GM12878 (cell line): Measurements from ENCODE around the gene IDI2. TPM values are rescaled to one million over a fixed set of nuclear protein-coding genes. Genes with fewer than 3 reads are reported as not detected.

ENCODE experiments used
- ATAC-seq: fragments of 200-7000 bp; cut with Tn5 transposase; 3 replicates; pipeline ENCODE4 v1.9.1; 2020; ENCODE audit warnings: mild to moderate bottlenecking, moderate library complexity
- BruUV-seq: library from RNA; stranded (reverse); fragments of 400-500 nt; replicated peaks from 2 replicates; lab custom pipeline; 2021; lab: Mats Ljungman, UMichigan
- CTCF ChIA-PET: fragments of 300-600 bp; sonication (Branson Sonifier 250); formaldehyde crosslinking; extraction: SDS; loops from one replicate; lab custom pipeline; 2021; ENCODE audit warnings: inconsistent platforms; lab: Yijun Ruan, JAX
- POLR2A ChIA-PET: fragments of 350-600 bp; formaldehyde crosslinking; extraction: SDS; loops from one replicate; lab custom pipeline; 2021; ENCODE audit warnings: inconsistent platforms; lab: Charles Lee
- RAD21 ChIA-PET: fragments of 300-600 bp; sonication (Branson Sonifier 250); formaldehyde crosslinking; loops from one replicate; lab custom pipeline; 2023; ENCODE audit warnings: antibody characterized with exemption; ENCODE audit not compliant: unreplicated experiment; lab: Charles Lee
- SMC1A ChIA-PET: fragments of 300-600 bp; sonication (Branson Sonifier 250); formaldehyde crosslinking; loops from one replicate; lab custom pipeline; 2023; ENCODE audit not compliant: unreplicated experiment, uncharacterized antibody; lab: Charles Lee
- DNase-seq: peaks from one replicate; pipeline ENCODE4 v3.0.0-alpha.2; 2011; ENCODE audit warnings: low read depth, low spot score
- FAIRE-seq: peaks from 3 replicates; lab custom pipeline; 2011; peaks lifted over from hg19 to GRCh38; lab: Jason Lieb, UNC
- H2AFZ ChIP-seq: 2 replicates; pipeline ENCODE4 v1.6.0; 2011; ENCODE audit warnings: low read depth, low read length, control low read depth; ENCODE audit not compliant: control insufficient read depth
- H3K27ac ChIP-seq: 2 replicates; pipeline ENCODE4 v1.5.1; 2011; ENCODE audit warnings: control low read depth; ENCODE audit not compliant: control insufficient read depth, insufficient read depth
- H3K27me3 ChIP-seq, 2 experiments: replicated peaks in 1 of 2; 2 replicates each; pipeline versions ENCODE4 v1.6.0 to v1.6.1; 2011; ENCODE audit warnings: low read length in 1 of 2; ENCODE audit not compliant: control insufficient read depth in 2 of 2, insufficient read depth in 2 of 2
- H3K36me3 ChIP-seq, 2 experiments: 2 replicates each; pipeline ENCODE4 v1.5.1; 2011; ENCODE audit warnings: low read length in 1 of 2; ENCODE audit not compliant: control insufficient read depth in 2 of 2, insufficient read depth in 2 of 2
- H3K4me1 ChIP-seq: 2 replicates; pipeline ENCODE4 v1.6.1; 2011; ENCODE audit warnings: mild to moderate bottlenecking, low read length, moderate library complexity, mixed read lengths; ENCODE audit not compliant: control insufficient read depth, insufficient read depth
- H3K4me2 ChIP-seq: 2 replicates; pipeline ENCODE4 v1.6.0; 2011; ENCODE audit warnings: control low read depth; ENCODE audit not compliant: control insufficient read depth, insufficient read depth
- H3K4me3 ChIP-seq: fragments of 200-600 bp; sonication (generic); 2 replicates; pipeline ENCODE4 v1.5.1; 2016
- H3K79me2 ChIP-seq: 2 replicates; pipeline ENCODE4 v1.6.0; 2011; ENCODE audit warnings: low read length; ENCODE audit not compliant: control insufficient read depth, insufficient read depth
- H3K9ac ChIP-seq: 2 replicates; pipeline ENCODE4 v1.8.0; 2011; ENCODE audit warnings: low read length, control low read depth, mixed read lengths; ENCODE audit not compliant: control insufficient read depth, insufficient read depth
- H3K9me3 ChIP-seq: replicated peaks from 3 replicates; pipeline ENCODE4 v1.5.1; 2011; ENCODE audit warnings: mild to moderate bottlenecking, low read length; ENCODE audit not compliant: control insufficient read depth, insufficient read depth
- H4K20me1 ChIP-seq: 2 replicates; pipeline ENCODE4 v1.6.0; 2011; ENCODE audit not compliant: control insufficient read depth, insufficient read depth
- ATF7 ChIP-seq: fragments of 450-650 bp; IDR thresholded peaks from 2 replicates; pipeline ENCODE4 v1.6.1; 2016; ENCODE audit warnings: low read depth, mild to moderate bottlenecking
- CREM ChIP-seq: IDR thresholded peaks from 2 replicates; pipeline ENCODE4 v1.6.1; 2014; ENCODE audit warnings: antibody characterized with exemption, low read depth
- EGR1 ChIP-seq, 2 experiments: IDR thresholded peaks; 1 replicate in 1 of 2; 2 replicates in 1 of 2; pipeline ENCODE4 v1.6.1; 2011 to 2012; ENCODE audit warnings: low read depth in 2 of 2, low read length in 2 of 2, borderline replicate concordance in 1 of 2, mild to moderate bottlenecking in 1 of 2, moderate library complexity in 1 of 2
- LARP7 ChIP-seq: fragments of 450-650 bp; IDR thresholded peaks from 2 replicates; pipeline ENCODE4 v1.6.1; 2017; ENCODE audit warnings: mild to moderate bottlenecking
- MLLT1 ChIP-seq: fragments of 450-650 bp; IDR thresholded peaks from 2 replicates; pipeline ENCODE4 v1.6.1; 2016; ENCODE audit warnings: mild to moderate bottlenecking
- NKRF ChIP-seq: fragments of 450-650 bp; conservative IDR thresholded peaks from 2 replicates; pipeline ENCODE4 v1.6.1; 2017; ENCODE audit warnings: mild to moderate bottlenecking, moderate library complexity
- PBX3 ChIP-seq: IDR thresholded peaks from 2 replicates; pipeline ENCODE4 v1.6.1; 2011; ENCODE audit warnings: mild to moderate bottlenecking, low read depth, low read length, moderate library complexity; ENCODE audit not compliant: insufficient replicate concordance
- PKNOX1 ChIP-seq: fragments of 450-650 bp; IDR thresholded peaks from 2 replicates; pipeline ENCODE4 v1.6.1; 2016; ENCODE audit warnings: mild to moderate bottlenecking
- RAD21 ChIP-seq: IDR thresholded peaks from 2 replicates; pipeline ENCODE4 v1.6.1; 2011; ENCODE audit warnings: mild to moderate bottlenecking, low read depth, low read length, moderate library complexity; ENCODE audit not compliant: insufficient read depth
- SMAD1 ChIP-seq: fragments of 450-650 bp; IDR thresholded peaks from 2 replicates; pipeline ENCODE4 v1.6.1; 2018; ENCODE audit warnings: mild to moderate bottlenecking, low read depth; ENCODE audit not compliant: partially characterized antibody
- USF1 ChIP-seq: IDR thresholded peaks from 2 replicates; pipeline ENCODE4 v1.6.1; 2011; ENCODE audit warnings: borderline replicate concordance, low read depth, mild to moderate bottlenecking, moderate library complexity, mixed read lengths, low read length; ENCODE audit not compliant: insufficient read depth; ENCODE audit errors: extremely low read length
- WGBS: methylation state at CpG from one replicate; pipeline ENCODE4 v1.1.6; 2016; ENCODE audit warnings: low lambda C conversion rate; ENCODE audit not compliant: insufficient replicate concordance, insufficient coverage; ENCODE audit errors: missing lambda C conversion rate; 5-methylcytosine and 5-hydroxymethylcytosine counted together
- in situ Hi-C: fragments of 300-500 bp; cut with MboI; formaldehyde crosslinking; loops from 9 replicates; pipeline ENCODE4 v1.14.3; 2018; ENCODE audit warnings: mixed read lengths
- intact Hi-C: fragments of 100-400 bp; cut with micrococcal nuclease; formaldehyde crosslinking; loops from one replicate; pipeline ENCODE4 v1.14.2; 2022; ENCODE audit not compliant: unreplicated experiment
- polyA plus RNA-seq, 11 experiments: library from polyadenylated mRNA; depleted of rRNA in 4 of 11; unstranded in 6 of 11; stranded (reverse) in 5 of 11; fragments of >200 nt; fragmentation: Nextera tagmentation in 4 of 11; fragmentation: Illumina TruSeq in 1 of 11; extraction: Ambion mirVana in 4 of 11; extraction: Trizol in 1 of 11; gene quantifications; 1 replicate in 1 of 11; 2 replicates in 10 of 11; pipeline versions ENCODE4 v1.2.1 to v1.2.3, GENCODE V29; 2011 to 2016; ENCODE audit warnings: inconsistent platforms in 2 of 11, missing spikeins in 2 of 11, low read depth in 1 of 11
- total RNA-seq, 4 experiments: library from RNA; depleted of rRNA in 3 of 4; stranded (reverse); fragments of >200 nt in 3 of 4; fragmentation: Illumina TruSeq in 1 of 4; extraction: Trizol in 1 of 4; gene quantifications; 2 replicates each; pipeline versions ENCODE4 v1.2.1 to v1.2.3, GENCODE V29; 2013 to 2021

IDI2 gene
- total and polyA plus RNA-seq, 10 of the 15 experiments (the other 5 are each of a cell fraction or from before 2014, with no cell fraction given), result 0.06 TPM; not detected in 9

GRCh38 chr10:1024103-1024502 lies 1.6 kb downstream of the IDI2 start (continued):
- TF ChIP-seq NKRF, result no peak
- TF ChIP-seq MLLT1, result no peak
- TF ChIP-seq USF1, result no peak
- TF ChIP-seq ATF7, result no peak
- no peak for TF ChIP-seq LARP7
- no peak for TF ChIP-seq EGR1 (IDR thresholded peaks at IDR 0.05; ENCODE audit: borderline replicate concordance in 1 of 2, low read depth in 2 of 2, low read length in 2 of 2)
- no peak for TF ChIP-seq RAD21

- in situ Hi-C loops, result no loop called here
- intact Hi-C loops, result no loop called here
- ChIA-PET CTCF (interaction anchor here (1.4 kb wide), 1 partner anchor 11 kb away, joined by 4 read pairs; no protein-coding TSS in a partner anchor), SMC1A (no interaction called here), RAD21 (no interaction called here), POLR2A (no interaction called here)
- H3K27ac ChIP-seq, result no peak overlapping the region
- no peak overlapping the region for H3K9ac ChIP-seq
- no peak overlapping the region for H3K4me2 ChIP-seq
- no peaks in the 10 kb centered on the region for H3K9me3 ChIP-seq
- TF ChIP-seq PKNOX1 (no peak), SMAD1 (no peak), PBX3 (no peak), CREM (no peak)
- H3K36me3 ChIP-seq, result peaks cover 5% of the 10 kb centered on the region in 2 experiments; a peak in 3 of 4 replicates
- H3K27me3 ChIP-seq, result no peaks in the 10 kb centered on the region
- no TSS peak for BruUV-seq
- FAIRE-seq (no peak), DNase-seq (no peak), ATAC-seq (no peak)
- no peak overlapping the region for H2AFZ ChIP-seq
- H3K4me1 ChIP-seq, result no peaks in the 10 kb centered on the region
- no peak overlapping the region for H3K4me3 ChIP-seq
- 86% methylated on average over 12 of the region's 12 CpGs for WGBS
- no peaks in the 10 kb centered on the region for H4K20me1 ChIP-seq
- no peaks in the 10 kb centered on the region for H3K79me2 ChIP-seq
Measured at GRCh38 chr10:1022413-1022812, 3.2 kb downstream of the IDI2 start.
